ENCODE measurements around the gene CYYR1.

- TF ChIP-seq TCF7L2 (IDR thresholded peaks at IDR 0.05; ENCODE audit: low read depth, low read length) (no peak), CTCF (IDR thresholded peaks at IDR 0.05) (no peak), POLR2AphosphoS5 (IDR thresholded peaks at IDR 0.05; ENCODE audit: low read depth, low read length) (no peak), REST (IDR thresholded peaks at IDR 0.05; ENCODE audit: insufficient read depth in 1 of 2, low read depth in 2 of 2, low read length in 1 of 2) (no peak)
These were observed 129.2 kb downstream of the CYYR1 start for GRCh38 chr21:26443867-26444266.
